Keratinocyte (primary cell): ENCODE measurements around the gene PTPRN2. TPM values are rescaled to one million over a fixed set of nuclear protein-coding genes. Genes with fewer than 3 reads are reported as not detected.

Experiments
- DNase-seq: peaks from one replicate; pipeline ENCODE4 v3.0.0-alpha.2; 2011; ENCODE audit warnings: low read depth, missing footprints, low spot score
- FAIRE-seq: peaks from 2 replicates; lab custom pipeline; 2011; peaks lifted over from hg19 to GRCh38; lab: Jason Lieb, UNC
- H2AFZ ChIP-seq: 2 replicates; pipeline ENCODE4 v1.6.0; 2012; ENCODE audit warnings: low read length, control low read depth, inconsistent platforms; ENCODE audit not compliant: control insufficient read depth
- H3K27ac ChIP-seq: 2 replicates; pipeline ENCODE4 v1.5.1; 2011; ENCODE audit warnings: low read length; ENCODE audit not compliant: control insufficient read depth, insufficient read depth
- H3K27me3 ChIP-seq: 3 replicates; pipeline ENCODE4 v1.6.0; 2011; ENCODE audit warnings: low read length; ENCODE audit not compliant: control insufficient read depth, insufficient read depth; ENCODE audit errors: extremely low read depth
- H3K36me3 ChIP-seq, 2 experiments: 2 replicates in 1 of 2; 3 replicates in 1 of 2; pipeline ENCODE4 v1.5.1; 2011; ENCODE audit warnings: low read length in 2 of 2, mild to moderate bottlenecking in 1 of 2; ENCODE audit not compliant: control insufficient read depth in 2 of 2, insufficient read depth in 2 of 2; ENCODE audit errors: extremely low read depth in 1 of 2
- H3K4me1 ChIP-seq: 3 replicates; pipeline ENCODE4 v1.5.1; 2011; ENCODE audit warnings: low read length; ENCODE audit not compliant: control insufficient read depth, insufficient read depth; ENCODE audit errors: extremely low read depth
- H3K4me2 ChIP-seq: 3 replicates; pipeline ENCODE4 v1.6.0; 2011; ENCODE audit warnings: low read depth, low read length; ENCODE audit not compliant: control insufficient read depth, insufficient read depth; ENCODE audit errors: extremely low read depth
- H3K4me3 ChIP-seq, 3 experiments: fragments of 200-600 bp in 1 of 3; sonication (generic) in 1 of 3; 2 replicates in 2 of 3; 3 replicates in 1 of 3; pipeline ENCODE4 v1.5.1; 2011 to 2016; ENCODE audit warnings: low read length in 3 of 3, mild to moderate bottlenecking in 3 of 3, control low read depth in 2 of 3, inconsistent platforms in 1 of 3, low read depth in 1 of 3, mixed read lengths in 1 of 3, mixed run types in 1 of 3, moderate library complexity in 1 of 3; ENCODE audit not compliant: control insufficient read depth in 2 of 3, insufficient read depth in 2 of 3; ENCODE audit errors: extremely low read depth in 1 of 3
- H3K79me2 ChIP-seq: 2 replicates; pipeline ENCODE4 v1.6.0; 2012; ENCODE audit warnings: low read length; ENCODE audit not compliant: control insufficient read depth, insufficient read depth
- H3K9ac ChIP-seq: 3 replicates; pipeline ENCODE4 v1.6.0; 2011; ENCODE audit warnings: low read length; ENCODE audit not compliant: control insufficient read depth, insufficient read depth; ENCODE audit errors: extremely low read depth
- H3K9me1 ChIP-seq: 3 replicates; pipeline ENCODE4 v1.6.0; 2011; ENCODE audit warnings: low read length; ENCODE audit not compliant: control insufficient read depth, insufficient read depth; ENCODE audit errors: extremely low read depth
- H3K9me3 ChIP-seq: 2 replicates; pipeline ENCODE4 v1.5.1; 2012; ENCODE audit warnings: low read depth, low read length; ENCODE audit not compliant: control insufficient read depth
- H4K20me1 ChIP-seq: 3 replicates; pipeline ENCODE4 v1.6.0; 2011; ENCODE audit warnings: low read length; ENCODE audit not compliant: control insufficient read depth, insufficient read depth; ENCODE audit errors: extremely low read depth
- EZH2 ChIP-seq: IDR thresholded peaks from one replicate; pipeline ENCODE4 v1.6.1; 2012; ENCODE audit warnings: inconsistent platforms, mild to moderate bottlenecking, low read length, moderate library complexity
- dilution Hi-C: fragments of 300-500 bp; cut with MboI; formaldehyde crosslinking; loops from one replicate; pipeline ENCODE4 v1.7.0; 2020; ENCODE audit warnings: low sequenced_read_pairs; ENCODE audit not compliant: extremely low pct_ligation_motif_present
- polyA plus RNA-seq, 5 experiments: library from polyadenylated mRNA; depleted of rRNA in 3 of 5; stranded (reverse) in 3 of 5; stranded (forward) in 1 of 5; unstranded in 1 of 5; fragments of >200 nt; gene quantifications; 1 replicate in 1 of 5; 2 replicates in 3 of 5; 3 replicates in 1 of 5; pipeline versions ENCODE4 v1.2.1 to v1.2.3, GENCODE V29; 2011 to 2012; ENCODE audit warnings: missing spikeins in 2 of 5, low read depth in 1 of 5, low replicate concordance in 1 of 5
- TF ChIP-seq, protein P1 (sequence below), 3 experiments: IDR thresholded peaks in 1 of 3; conservative IDR thresholded peaks in 1 of 3; optimal IDR thresholded peaks in 1 of 3; 2 replicates in 2 of 3; 3 replicates in 1 of 3; pipeline versions ENCODE3 to v1.5.1; 2011; ENCODE audit warnings: low read length in 3 of 3, mild to moderate bottlenecking in 3 of 3, moderate library complexity in 2 of 3, control low read depth in 1 of 3, inconsistent platforms in 1 of 3; ENCODE audit not compliant: insufficient read depth in 2 of 3; ENCODE audit errors: extremely low read depth in 1 of 3

Gene PTPRN2
- polyA plus RNA-seq, 1 donor (not counting 4 experiments of a cell fraction or from before 2014, with no cell fraction given): not detected

DNA sequence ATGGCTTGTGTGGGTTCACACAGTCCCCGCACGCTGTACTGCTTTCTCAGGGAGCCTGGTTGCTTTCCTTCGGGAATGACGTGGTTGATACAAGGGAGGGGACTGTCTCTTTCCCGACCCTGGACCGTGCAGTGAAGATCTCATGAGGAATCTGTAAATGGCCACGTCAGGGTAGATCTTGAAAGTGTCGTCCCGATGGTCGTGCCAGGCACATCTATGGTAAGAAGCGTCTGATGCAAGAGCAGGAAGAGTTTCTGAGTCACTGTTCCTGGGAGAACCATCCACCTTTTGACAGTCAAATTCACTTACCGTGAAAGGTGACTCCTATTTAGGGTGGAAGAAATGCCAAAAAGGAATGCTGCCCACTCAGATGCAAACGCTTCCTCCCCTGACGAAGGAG, 500.4 kb downstream of the PTPRN2 start:
- Histone ChIP-seq H3K9ac (no peak overlapping the region), H2AFZ (no peak overlapping the region), H4K20me1 (no peaks in the 10 kb centered on the region), H3K4me2 (no peak overlapping the region), H3K27ac (no peak overlapping the region), H3K27me3 (no peaks in the 10 kb centered on the region), H3K79me2 (no peaks in the 10 kb centered on the region), H3K9me1 (no peaks in the 10 kb centered on the region), H3K4me1 (no peaks in the 10 kb centered on the region), H3K36me3 (no peaks in the 10 kb centered on the region), H3K9me3 (peaks cover 18% of the 10 kb centered on the region), H3K4me3 (no peak overlapping the region)
- DNase-seq: no peak
- TF ChIP-seq EZH2: no peak
- TF ChIP-seq, protein P1, sequence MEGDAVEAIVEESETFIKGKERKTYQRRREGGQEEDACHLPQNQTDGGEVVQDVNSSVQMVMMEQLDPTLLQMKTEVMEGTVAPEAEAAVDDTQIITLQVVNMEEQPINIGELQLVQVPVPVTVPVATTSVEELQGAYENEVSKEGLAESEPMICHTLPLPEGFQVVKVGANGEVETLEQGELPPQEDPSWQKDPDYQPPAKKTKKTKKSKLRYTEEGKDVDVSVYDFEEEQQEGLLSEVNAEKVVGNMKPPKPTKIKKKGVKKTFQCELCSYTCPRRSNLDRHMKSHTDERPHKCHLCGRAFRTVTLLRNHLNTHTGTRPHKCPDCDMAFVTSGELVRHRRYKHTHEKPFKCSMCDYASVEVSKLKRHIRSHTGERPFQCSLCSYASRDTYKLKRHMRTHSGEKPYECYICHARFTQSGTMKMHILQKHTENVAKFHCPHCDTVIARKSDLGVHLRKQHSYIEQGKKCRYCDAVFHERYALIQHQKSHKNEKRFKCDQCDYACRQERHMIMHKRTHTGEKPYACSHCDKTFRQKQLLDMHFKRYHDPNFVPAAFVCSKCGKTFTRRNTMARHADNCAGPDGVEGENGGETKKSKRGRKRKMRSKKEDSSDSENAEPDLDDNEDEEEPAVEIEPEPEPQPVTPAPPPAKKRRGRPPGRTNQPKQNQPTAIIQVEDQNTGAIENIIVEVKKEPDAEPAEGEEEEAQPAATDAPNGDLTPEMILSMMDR (optimal IDR thresholded peaks at IDR 0.05 in 1 of 3, IDR thresholded peaks at IDR 0.05 in 1 of 3, conservative IDR thresholded peaks at IDR 0.05 in 1 of 3; ENCODE audit: extremely low read depth in 1 of 3, insufficient read depth in 2 of 3, low read length in 3 of 3): no peak
- FAIRE-seq: no peak
- dilution Hi-C loops: no loop called here

DNA sequence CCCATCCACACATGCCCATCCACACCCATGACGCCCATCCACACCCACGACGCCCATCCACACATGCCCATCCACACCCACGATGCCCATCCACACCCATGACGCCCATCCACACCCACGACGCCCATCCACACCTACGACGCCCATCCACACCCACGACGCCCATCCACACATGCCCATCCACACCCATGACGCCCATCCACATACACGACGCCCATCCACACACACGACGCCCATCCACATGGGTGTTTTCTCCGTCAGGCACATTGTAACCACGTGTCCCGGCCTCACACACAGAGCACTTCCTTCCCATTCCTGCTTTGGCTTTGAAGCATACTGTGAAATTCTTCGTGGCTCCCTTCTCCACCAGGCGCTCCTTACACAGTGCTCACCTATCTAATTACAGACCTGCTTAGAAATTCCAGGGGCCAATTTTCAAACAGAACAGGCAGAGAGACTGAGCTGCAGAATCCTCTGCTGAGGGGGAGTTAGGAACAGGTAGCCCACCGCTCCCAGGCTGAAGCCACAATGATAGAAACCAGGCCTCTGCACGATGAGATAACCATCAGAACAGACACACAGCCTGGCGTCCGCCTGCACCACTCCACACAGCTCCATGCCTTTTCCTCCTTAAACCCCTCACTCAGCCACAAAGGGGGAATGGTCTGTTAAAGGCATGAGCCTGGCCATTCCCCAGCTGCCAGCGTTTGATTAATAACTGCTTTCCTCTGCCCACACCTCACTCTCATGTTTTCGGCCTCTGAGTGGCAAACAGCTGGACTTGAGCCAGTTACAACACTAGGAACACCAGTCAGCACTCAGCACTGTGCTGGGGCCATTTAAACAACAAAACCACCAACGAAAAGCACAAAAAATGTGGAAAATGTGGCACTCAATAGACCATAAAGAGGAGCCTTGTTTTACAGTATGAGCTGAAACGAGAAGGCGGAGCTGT, 501.6 kb downstream of the PTPRN2 start:
- dilution Hi-C loops: no loop called here
- Histone ChIP-seq H3K27ac (no peak overlapping the region), H4K20me1 (no peaks in the 10 kb centered on the region), H3K9me3 (peaks cover 20% of the 10 kb centered on the region), H3K9me1 (no peaks in the 10 kb centered on the region), H3K4me3 (no peak overlapping the region), H3K79me2 (no peaks in the 10 kb centered on the region), H3K9ac (no peak overlapping the region), H3K4me2 (no peak overlapping the region), H3K27me3 (no peaks in the 10 kb centered on the region), H2AFZ (no peak overlapping the region), H3K36me3 (no peaks in the 10 kb centered on the region), H3K4me1 (no peaks in the 10 kb centered on the region)
- DNase-seq (no peak), FAIRE-seq (no peak)
- TF ChIP-seq EZH2: no peak
- TF ChIP-seq, protein P1 (optimal IDR thresholded peaks at IDR 0.05 in 1 of 3, IDR thresholded peaks at IDR 0.05 in 1 of 3, conservative IDR thresholded peaks at IDR 0.05 in 1 of 3; ENCODE audit: extremely low read depth in 1 of 3, insufficient read depth in 2 of 3, low read length in 3 of 3): no peak
